ACHN (cell line): Measurements from ENCODE around the gene IRF2.

Experiments
- DNase-seq: peaks from one replicate; pipeline ENCODE4 v3.0.0-alpha.2; 2015
- in situ Hi-C: cut with HindIII; loops from 2 replicates; pipeline ENCODE4 v1.10.0; 2017; ENCODE audit warnings: low sequenced_read_pairs, low pct_ligation_motif_present, low pct_unique_long_range_greater_than_20kb

IRF2 gene

DNA sequence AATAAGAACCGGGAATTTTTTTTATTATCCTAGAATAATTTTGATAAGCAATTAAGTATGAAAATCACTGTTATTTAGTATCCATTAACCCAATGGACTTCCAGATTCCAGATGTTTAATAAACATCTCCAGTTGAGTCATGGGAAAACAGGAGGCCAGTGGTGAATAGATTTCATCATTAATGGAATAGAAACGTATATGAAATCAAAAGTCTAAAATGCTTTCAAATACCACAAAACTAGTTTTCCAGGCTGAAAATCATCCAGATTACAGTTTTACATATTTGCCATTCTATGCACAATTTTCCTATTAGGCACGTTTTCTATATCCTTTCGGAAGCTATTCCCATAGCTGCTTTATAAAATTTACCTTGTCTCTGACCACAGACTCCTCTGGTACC lies 35.0 kb downstream of the IRF2 start:
- DNase-seq: no peak
- in situ Hi-C loops: no loop called here

DNA sequence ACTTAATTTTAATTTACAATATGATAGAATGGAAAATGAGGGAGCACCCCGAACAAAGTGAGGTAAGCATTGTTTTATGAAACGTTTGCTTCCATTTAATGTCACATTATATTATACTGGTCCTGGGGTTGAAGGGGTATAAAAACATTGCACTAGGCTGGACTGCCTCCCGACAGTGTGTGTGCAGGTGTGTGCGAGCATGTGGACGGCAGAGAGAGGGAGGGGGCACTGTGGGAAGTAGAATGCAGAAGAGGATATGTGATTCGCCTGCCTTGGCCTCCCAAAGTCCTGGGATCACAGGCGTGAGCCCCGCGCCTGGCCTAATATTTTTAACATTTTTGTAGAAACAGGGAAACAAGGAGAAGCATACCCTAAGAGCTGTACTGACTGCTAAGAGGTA lies 36.0 kb downstream of the IRF2 start:
- DNase-seq: no peak
- in situ Hi-C loops: no loop called here

DNA sequence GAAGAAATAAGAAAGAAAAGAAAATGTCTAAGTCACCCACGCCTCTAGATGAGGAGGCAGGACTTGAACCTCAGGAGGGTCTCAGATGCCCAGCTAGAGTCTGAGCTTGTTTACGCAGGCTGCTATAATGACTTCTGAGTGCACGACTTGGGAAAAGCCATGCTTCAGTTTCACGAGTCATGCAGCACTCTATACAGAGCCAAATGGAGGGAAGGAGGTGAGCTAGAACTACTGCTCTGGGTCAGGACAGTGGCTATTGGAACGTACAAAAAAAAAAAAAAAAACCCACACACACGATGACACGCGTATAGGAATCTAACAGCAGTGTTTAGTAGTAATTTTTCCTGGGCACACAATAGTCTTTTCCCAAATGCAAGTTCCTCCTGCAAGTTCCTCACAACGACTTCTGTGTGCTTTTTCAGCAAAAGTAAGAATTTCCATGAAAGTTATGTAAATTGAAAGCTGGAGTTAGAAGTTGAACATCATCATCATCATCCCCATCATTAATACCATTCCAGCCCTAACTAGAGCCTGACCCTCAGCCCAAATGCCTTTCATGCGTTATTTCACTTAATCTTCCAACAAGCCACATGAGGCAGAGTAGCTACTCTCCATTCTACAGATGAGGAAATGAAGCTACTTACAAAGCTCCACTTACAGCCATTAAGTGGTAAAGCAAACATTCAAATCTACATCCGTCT lies 36.6 kb downstream of the IRF2 start:
- in situ Hi-C loops: no loop called here
- DNase-seq: no peak

DNA sequence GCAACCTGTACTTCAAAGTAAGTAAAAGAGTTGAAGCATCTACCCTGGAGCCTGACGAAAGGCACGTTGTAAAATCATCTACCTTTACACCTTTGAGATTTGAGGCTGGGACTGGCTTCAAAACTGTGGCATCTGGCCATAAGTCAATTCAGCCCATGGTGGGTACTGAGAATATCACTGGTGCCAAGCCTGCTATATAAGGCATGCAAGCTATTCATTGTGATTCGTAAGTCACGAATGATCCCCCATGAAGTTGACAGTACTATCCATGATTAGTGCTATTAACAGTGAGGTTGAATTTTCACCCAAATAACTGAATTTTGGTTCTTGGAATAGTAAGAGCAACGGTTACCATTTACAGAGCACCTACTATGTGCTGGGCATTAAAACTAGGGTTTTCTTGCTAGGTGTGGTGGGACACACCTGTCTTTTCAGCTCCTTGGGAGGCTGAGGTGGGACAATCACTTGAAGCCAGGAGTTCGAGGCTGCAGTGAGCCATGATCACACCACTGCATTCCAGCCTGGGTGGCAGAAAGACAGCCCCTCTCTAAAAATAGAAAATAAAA lies 39.8 kb downstream of the IRF2 start:
- in situ Hi-C loops: no loop called here
- DNase-seq: no peak

DNA sequence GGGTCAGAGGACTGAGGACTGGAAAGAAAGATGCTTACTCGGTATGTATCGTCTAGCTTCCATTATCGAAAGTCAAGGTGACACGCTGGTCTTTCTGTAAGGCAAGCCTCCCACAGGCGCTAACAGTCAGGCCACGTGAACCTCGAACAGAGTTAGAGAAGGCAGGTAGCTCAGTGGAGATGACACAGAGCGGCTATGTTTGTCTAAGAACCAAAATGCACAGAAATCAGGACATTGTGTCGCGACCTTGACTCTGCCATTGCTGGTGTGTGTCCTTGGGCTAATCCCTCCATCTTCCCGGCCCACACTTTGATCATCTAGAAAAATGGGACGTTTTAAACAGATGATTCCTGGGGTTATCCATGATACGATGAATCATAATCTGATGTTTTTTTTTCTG lies 40.3 kb downstream of the IRF2 start:
- DNase-seq: no peak
- in situ Hi-C loops: no loop called here

DNA sequence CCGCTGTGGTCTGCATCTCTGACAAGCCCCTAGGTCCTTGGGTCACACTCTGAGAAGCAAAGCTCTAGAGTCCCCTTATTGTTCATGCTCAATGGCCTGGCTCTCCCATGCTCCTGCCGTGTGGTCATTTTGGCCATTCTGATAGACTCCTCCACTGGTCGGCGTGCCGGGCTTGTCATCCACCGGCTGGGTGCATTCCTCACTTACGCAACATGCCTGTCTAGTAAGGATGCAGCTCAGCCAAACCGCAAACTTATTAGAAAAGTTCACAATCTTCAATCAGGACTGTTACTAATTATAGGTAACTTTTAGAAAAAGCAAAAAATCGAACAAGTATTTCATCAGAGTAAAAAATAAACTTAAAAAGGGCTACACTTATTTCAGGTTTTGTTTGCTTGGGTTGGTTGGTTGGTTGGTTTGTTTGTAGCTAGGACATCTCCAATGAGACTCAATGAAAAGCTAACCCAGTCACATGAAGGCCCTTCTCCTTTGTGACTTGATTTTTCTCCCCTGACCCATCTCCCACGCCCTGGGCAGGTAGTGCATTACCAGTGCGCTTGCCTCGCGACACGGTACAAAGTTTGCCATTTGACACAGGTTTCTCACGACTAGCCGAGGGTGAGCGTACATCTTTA lies 41.0 kb downstream of the IRF2 start:
- in situ Hi-C loops: no loop called here
- no peak for DNase-seq

DNA sequence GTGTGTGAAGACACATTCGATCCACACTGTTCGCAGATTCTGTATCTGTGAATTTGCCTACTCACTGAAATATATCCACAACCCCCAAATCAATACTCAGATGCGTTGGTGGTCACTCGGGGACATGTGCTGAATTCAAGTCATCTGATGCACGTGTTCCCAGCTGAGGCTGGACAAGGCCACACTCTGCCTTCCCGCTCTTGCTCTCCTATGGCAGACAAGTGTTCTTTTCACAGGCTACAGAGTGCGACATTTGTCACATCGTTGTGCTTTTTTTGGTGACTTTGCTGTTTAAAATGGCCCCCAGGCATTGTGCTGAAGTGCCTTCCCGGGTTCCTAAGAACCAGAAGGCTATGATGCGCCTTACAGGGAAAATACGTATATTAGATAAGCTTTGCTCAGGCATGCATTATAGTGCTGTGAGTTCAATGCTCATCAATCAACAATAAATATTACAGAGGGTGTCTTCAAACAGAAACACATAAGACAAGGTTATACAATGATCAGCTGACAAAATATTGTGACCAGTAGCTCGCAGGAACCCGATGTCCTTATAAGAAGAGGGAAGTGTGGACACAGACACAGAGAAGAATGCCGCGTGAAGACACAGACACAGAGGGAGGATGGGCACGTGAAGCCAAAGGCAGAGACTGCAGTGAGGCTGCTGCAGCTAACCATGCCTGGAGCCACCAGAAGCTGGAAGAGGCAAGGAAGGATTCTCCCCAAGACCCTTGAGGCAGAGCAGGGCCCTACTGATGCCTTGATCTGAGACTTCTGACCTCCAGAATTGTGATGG lies 42.0 kb downstream of the IRF2 start:
- in situ Hi-C loops: no loop called here
- no peak for DNase-seq

DNA sequence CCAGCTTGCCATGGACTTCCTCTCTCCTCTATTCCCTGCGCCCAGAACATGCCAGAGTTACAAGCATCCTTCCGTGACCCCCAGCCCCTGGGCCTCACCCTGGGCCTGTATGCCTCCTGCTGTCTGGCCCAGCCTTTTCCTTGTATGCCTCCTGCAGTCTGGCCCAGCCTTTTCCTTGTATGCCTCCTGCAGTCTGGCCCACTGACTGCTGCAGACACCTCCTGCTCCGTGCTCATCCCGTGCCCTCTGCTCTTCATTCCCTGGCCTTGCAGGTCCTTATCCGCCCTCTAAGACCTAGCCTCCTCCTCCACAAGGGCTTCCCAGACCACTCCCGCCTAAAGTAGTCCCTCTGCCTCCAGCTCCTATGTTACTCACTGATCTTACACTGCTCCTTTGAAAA lies 44.2 kb downstream of the IRF2 start:
- in situ Hi-C loops: no loop called here
- DNase-seq: no peak

DNA sequence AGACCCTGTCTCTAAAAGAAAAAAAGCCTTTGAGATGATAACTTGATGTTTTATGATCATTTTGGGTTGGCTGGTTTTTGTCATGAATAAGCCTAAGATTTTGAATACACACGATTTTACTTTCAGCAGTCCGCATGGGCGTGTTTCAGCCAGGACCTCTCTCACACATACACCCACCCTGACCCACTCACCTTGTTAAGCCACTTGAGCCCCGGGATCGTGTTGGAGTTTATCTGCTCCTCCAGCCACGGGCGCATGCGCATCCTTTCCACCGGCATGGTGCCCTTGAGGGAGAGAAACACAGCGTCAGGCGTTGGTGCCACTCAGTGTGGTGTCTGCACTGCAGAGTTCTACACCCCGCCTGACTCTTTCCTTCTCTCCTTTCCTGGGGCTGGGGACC lies 45.6 kb downstream of the IRF2 start:
- in situ Hi-C loops: no loop called here
- no peak for DNase-seq

DNA sequence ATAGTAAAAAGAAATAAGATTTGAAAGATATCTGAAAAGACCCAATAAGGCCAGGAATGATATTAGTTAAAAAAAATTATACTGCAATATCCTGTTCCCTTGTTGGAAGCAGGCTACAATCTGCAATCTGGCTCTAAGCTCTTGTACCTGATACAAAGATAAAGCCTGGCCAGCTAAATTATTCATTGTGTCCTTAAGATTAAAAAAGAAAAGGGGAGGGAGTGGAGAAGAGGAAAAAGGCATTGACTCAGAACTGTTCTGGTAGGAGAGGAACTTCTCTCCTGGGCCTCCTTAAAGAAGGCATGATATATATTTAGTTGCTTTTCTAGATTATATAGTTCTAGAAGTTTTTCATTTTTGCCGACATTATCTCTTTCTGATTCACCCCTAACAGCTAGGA lies 46.7 kb downstream of the IRF2 start:
- DNase-seq: no peak
- in situ Hi-C loops: no loop called here

DNA sequence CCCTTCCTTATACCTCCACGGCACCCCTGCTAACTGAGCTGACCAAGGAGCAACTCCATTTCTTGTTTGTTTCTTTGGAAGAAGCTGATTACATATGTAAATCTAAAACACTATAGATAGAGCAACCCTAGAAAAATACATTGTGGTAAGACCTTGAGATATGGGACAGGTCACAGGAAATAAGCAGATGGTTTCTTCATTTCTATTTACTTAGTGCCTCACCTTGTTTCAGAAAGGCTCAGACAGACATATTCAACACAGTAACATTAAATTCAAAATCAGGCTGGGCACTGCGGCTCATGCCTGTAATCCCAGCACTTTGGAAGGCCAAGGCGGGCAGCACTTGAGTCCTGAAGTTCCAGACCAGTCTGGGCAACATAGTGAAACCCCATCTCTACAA lies 47.3 kb downstream of the IRF2 start:
- no peak for DNase-seq
- in situ Hi-C loops: no loop called here

DNA sequence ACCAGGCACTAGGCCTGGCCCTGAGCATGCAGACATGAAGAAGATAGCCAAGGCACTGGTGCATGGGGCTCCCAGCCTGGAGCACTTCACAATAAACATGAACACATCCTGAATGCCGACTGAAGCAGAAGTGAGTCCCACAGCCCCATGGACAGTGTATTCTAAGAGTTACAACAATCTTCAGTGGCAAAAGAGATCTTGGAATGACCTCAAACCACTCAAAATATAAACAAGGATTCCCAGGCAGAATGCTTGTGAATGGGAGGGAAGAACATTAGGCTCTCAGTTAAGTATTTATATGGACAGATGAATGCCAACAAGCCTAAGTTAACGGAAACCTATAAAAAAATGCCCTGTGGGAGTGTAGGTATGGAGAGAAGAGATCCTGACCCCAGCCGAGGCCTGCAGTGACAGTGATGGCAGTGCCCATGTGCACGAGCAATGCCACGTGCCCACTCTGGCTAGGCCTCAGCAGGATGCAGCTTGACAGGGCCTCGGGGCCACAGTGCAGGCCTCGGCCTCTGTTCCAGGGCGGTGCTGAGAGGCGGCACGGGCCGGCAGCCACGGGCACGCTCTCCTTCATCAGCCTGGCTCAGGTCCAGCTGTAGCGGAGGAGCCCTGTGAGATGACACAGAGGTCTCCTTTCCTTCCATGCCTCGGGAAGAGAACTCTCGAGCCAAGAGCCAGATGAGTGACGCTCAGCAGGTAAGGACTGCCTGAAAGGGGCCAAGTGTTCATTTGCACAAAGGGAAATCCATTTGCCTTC lies 49.2 kb downstream of the IRF2 start:
- DNase-seq: no peak
- in situ Hi-C loops: no loop called here

DNA sequence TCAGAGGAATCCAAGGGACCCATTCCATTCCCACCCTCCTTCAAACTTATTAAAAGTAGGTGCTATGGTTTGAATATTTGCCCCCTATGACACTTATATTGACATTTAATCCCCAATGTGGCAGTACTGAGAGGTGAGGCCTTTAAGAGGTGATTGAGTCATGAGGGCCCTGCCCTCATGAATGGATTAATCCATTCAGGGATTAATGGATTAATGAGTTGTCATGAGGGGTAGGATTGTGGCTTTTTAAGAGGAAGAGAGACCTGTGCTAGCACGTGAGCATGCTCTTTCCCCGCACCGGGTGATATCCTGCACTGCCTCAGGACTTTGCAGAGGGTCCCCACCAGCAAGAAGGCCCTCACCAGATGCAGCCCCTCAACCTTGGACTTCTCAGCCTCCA lies 50.1 kb downstream of the IRF2 start:
- DNase-seq: no peak
- in situ Hi-C loops: no loop called here

DNA sequence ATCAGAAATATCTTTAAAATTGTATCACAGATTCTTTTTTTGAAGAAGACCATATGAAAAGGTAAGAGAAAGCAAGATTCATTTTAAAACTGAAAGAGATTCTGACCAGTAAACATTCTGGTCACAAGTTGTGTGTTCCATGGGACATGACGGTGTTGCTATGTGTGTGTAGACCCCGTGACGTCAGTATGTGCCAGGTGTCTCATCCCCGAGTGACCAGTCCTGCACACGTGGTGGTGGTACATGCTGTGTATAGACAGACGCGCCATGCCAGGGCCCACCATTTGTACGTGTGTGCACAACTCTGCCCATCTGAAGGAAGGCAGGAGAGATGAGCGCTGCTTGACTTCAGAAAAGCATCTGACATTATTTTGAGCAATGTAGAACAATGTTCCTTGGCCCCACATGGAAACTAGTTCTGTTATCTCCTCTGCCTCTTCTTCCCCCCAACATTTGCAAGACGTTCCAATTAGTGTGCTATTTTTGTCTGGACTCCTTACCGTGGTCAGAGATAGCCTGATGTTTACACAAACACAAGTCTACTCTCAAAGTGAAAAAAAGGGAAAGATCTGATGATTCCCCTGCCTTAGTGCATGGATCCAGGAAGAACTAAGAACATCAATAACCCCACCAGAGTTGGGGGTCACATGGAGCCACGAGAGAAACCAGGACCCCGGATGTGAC lies 51.2 kb downstream of the IRF2 start:
- in situ Hi-C loops: no loop called here
- DNase-seq: no peak

DNA sequence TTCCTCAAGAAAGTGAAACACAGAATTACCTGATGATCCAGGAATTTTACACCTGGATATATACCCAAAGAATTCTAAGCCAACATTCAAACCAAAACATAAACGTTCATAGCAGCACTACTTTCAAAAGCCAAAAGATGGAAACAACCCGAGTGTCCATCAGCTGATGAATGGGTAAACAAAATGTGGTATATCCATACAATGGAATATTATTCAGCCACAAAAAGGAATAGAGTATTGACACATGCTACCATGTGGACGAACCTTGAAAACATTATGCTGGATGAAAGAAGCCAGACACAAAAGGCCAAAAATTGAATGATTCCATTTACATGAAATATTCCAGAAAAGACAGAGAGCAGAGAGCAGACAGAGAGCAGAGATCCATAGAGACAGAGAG lies 52.0 kb downstream of the IRF2 start:
- no peak for DNase-seq
- in situ Hi-C loops: no loop called here

DNA sequence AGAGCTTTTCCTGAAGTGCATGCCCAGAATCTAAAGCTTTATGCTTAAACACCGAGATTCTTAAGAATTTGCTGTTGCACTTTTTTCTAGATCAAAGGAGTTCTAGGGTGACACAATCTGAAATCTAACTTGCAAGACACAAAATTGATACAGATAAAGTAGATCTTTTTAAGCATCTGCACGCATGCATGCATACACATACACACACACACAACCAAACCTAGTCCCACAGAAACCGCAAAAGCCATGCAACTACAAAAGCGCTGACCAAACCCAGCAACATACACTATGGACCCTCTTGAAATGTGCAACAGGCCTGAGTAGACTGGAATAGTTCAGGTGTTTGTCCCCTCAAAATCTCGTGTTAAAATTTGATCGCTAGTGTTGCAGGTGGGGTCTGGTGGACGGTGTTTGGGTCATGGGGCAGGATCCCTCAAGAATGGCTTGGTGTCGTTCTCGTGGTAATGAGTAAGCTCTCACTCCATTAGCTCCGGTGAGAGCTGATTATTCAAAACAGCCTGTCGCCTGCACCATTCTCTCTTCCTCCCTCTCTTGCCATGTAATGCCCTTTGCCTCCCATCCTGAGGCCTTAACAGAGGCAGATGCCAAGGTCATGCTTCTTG lies 52.7 kb downstream of the IRF2 start:
- in situ Hi-C loops: no loop called here
- DNase-seq: no peak

DNA sequence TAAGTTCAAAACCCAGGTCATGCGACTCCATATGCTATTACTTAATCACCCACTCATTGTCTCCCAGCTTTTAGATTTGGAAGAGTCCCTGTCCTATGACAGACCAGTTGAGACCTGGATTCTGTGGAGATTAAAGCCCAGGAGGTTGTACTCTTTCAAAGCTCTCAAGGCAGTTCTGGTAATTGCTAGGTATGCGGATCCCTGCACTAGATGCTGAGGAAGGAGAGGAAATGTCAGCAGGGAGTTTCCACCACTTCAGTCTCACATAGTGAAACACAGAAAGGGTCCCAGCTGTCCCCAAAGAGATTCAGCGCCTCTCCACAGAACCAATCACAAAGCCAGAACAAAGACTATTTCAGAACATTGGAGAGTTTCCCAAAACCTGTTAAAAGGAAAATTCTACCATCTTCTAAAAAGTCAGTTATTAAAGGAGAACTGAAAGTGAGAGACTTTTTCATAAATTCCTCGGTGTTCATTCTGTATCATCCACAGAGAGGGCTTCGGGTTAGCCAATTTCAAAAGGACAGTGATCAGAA lies 53.4 kb downstream of the IRF2 start:
- in situ Hi-C loops: no loop called here
- no peak for DNase-seq

DNA sequence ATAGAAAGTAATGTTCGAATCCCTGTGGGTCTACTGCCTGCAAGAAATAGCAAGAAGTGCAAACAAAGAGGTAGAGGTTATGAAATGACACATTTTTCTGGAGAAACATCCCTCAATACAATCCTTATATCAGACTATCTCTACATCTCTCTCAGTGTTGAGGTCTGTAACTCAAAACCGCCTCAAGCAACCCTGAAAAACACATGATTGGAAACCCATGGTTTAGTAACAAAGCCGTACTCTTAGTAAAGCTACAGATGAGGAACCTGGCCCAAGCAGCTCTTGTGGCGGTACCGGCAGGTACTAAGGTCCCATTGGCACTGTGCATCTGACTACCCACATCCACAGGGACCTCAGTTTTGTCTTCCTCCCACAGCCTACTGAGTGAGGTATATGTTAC lies 53.9 kb downstream of the IRF2 start:
- in situ Hi-C loops: no loop called here
- no peak for DNase-seq
